ENCODE measurements around the gene RAC2.

Gene RAC2

GRCh38 chr22:37244114-37244921, at the start of gene RAC2:
TSS of gene RAC2 (minus strand) at chr22:37244269. CDS start at chr22:37244148, 121 bp downstream.
- peak; percentile 81 for DNase-seq (ENCODE audit: low read depth)

- DNase-seq (ENCODE audit: low read depth): no peak
Measured at GRCh38 chr22:37293172-37293571, 49.1 kb upstream of the RAC2 start.

- DNase-seq (ENCODE audit: low read depth): no peak
Measured at GRCh38 chr22:37292641-37293040, 48.6 kb upstream of the RAC2 start.

GRCh38 chr22:37291559-37292298, 47.7 kb upstream of the RAC2 start:
- DNase-seq (ENCODE audit: low read depth): no peak

GRCh38 chr22:37290737-37291136, 46.7 kb upstream of the RAC2 start:
- DNase-seq (ENCODE audit: low read depth): no peak

GRCh38 chr22:37289156-37289735, 45.2 kb upstream of the RAC2 start:
- DNase-seq (ENCODE audit: low read depth): no peak

- no peak for DNase-seq (ENCODE audit: low read depth)
Measured at GRCh38 chr22:37288521-37288920, 44.5 kb upstream of the RAC2 start.

GRCh38 chr22:37287550-37287951, 43.5 kb upstream of the RAC2 start:
- no peak for DNase-seq (ENCODE audit: low read depth)

GRCh38 chr22:37285937-37286336, 41.9 kb upstream of the RAC2 start:
- DNase-seq (ENCODE audit: low read depth): no peak

GRCh38 chr22:37284805-37285355, 40.8 kb upstream of the RAC2 start:
- peak; percentile 42 for DNase-seq (ENCODE audit: low read depth)

- no peak for DNase-seq (ENCODE audit: low read depth)
Measured at GRCh38 chr22:37284126-37284804, 40.2 kb upstream of the RAC2 start.

- peak; percentile 55 for DNase-seq (ENCODE audit: low read depth)
Measured at GRCh38 chr22:37283393-37283937, 39.4 kb upstream of the RAC2 start.

- DNase-seq (ENCODE audit: low read depth): peak; percentile 75
Measured at GRCh38 chr22:37282385-37282677, 38.3 kb upstream of the RAC2 start, which contains the start of gene CYTH4. TSS of gene CYTH4 (plus strand) at chr22:37282508. CDS start at chr22:37282570, 62 bp downstream.

- no peak for DNase-seq (ENCODE audit: low read depth)
Measured at GRCh38 chr22:37281646-37282384, 37.7 kb upstream of the RAC2 start.

- no peak for DNase-seq (ENCODE audit: low read depth)
Measured at GRCh38 chr22:37281195-37281594, 37.1 kb upstream of the RAC2 start.

GRCh38 chr22:37280718-37281117, 36.6 kb upstream of the RAC2 start:
- no peak for DNase-seq (ENCODE audit: low read depth)

GRCh38 chr22:37279331-37280181, 35.5 kb upstream of the RAC2 start:
- no peak for DNase-seq (ENCODE audit: low read depth)

- DNase-seq (ENCODE audit: low read depth): no peak
Measured at GRCh38 chr22:37278261-37278660, 34.2 kb upstream of the RAC2 start.

GRCh38 chr22:37277384-37277783, 33.3 kb upstream of the RAC2 start:
- DNase-seq (ENCODE audit: low read depth): no peak

- DNase-seq (ENCODE audit: low read depth): no peak
Measured at GRCh38 chr22:37276776-37277175, 32.7 kb upstream of the RAC2 start.

Data from activated gamma-delta T cell treated with anti-CD3 and anti-CD28 coated beads, Interleukin-2, amount 50 U/mL, for 16 hours (primary cell).